8988T (cell line): ENCODE measurements around the gene CD40LG.

Experiments used
- DNase-seq: peaks from one replicate; pipeline ENCODE4 v3.0.0; 2011

CD40LG gene

GRCh38 chrX:136647677-136648360 is at the start of gene CD40LG:
Gene CD40LG, plus strand, starts transcription at chrX:136648158. Its CDS starts 91 bp downstream, at chrX:136648249.
- no peak for DNase-seq

GRCh38 chrX:136598631-136599030 is 49.3 kb upstream of the CD40LG start:
- DNase-seq, result no peak

- DNase-seq, result no peak
These were observed 47.9 kb upstream of the CD40LG start for GRCh38 chrX:136600059-136600458.

- DNase-seq, result no peak
These were observed 40.7 kb upstream of the CD40LG start for GRCh38 chrX:136607236-136607635.

- peak; percentile 6 for DNase-seq
These were observed 39.5 kb upstream of the CD40LG start for GRCh38 chrX:136608295-136608933.

- DNase-seq, result no peak
These were observed 30.8 kb upstream of the CD40LG start for GRCh38 chrX:136616987-136617685.

- DNase-seq, result no peak
These were observed 28.0 kb upstream of the CD40LG start for GRCh38 chrX:136619899-136620505.

- no peak for DNase-seq
These were observed 27.2 kb upstream of the CD40LG start for GRCh38 chrX:136620780-136621179.

- DNase-seq, result no peak
These were observed 25.4 kb upstream of the CD40LG start for GRCh38 chrX:136622568-136622967.

GRCh38 chrX:136623396-136623795 is 24.6 kb upstream of the CD40LG start:
- DNase-seq, result no peak

- no peak for DNase-seq
These were observed 22.7 kb upstream of the CD40LG start for GRCh38 chrX:136625246-136625645.

- DNase-seq, result no peak
These were observed 21.7 kb upstream of the CD40LG start for GRCh38 chrX:136626237-136626636.

GRCh38 chrX:136626891-136627290 is 21.1 kb upstream of the CD40LG start:
- DNase-seq, result no peak

- DNase-seq, result no peak
These were observed 20.5 kb upstream of the CD40LG start for GRCh38 chrX:136627409-136627808.

- no peak for DNase-seq
These were observed 18.7 kb upstream of the CD40LG start for GRCh38 chrX:136629084-136629750.

GRCh38 chrX:136630881-136631280 is 17.1 kb upstream of the CD40LG start:
- no peak for DNase-seq

GRCh38 chrX:136635235-136635634 is 12.7 kb upstream of the CD40LG start:
- DNase-seq, result no peak

GRCh38 chrX:136636121-136636520 is 11.8 kb upstream of the CD40LG start:
- no peak for DNase-seq

GRCh38 chrX:136639506-136640176 is 8.3 kb upstream of the CD40LG start:
- no peak for DNase-seq

GRCh38 chrX:136643243-136643642 is 4.7 kb upstream of the CD40LG start:
- DNase-seq, result no peak

GRCh38 chrX:136646602-136647239 is 1.2 kb upstream of the CD40LG start:
- DNase-seq, result no peak

- no peak for DNase-seq
These were observed 2.9 kb downstream of the CD40LG start for GRCh38 chrX:136650811-136651210.
